HTERT RPE-1 (cell line): Measurements from ENCODE around the gene RALGPS1.

ENCODE experiments used
- in situ Hi-C: fragments of 300-500 bp; cut with MboI; formaldehyde crosslinking; loops from 4 replicates; pipeline ENCODE4 v1.14.3; 2020; ENCODE audit warnings: low sequenced_read_pairs

Gene RALGPS1

GRCh38 chr9:126906091-126906490, 8.5 kb upstream of the RALGPS1 start:
- in situ Hi-C loops = no loop called here

- in situ Hi-C loops = no loop called here
These were observed 7.5 kb upstream of the RALGPS1 start for GRCh38 chr9:126907058-126907457.

GRCh38 chr9:126915281-126915816, 767 bp downstream of the RALGPS1 start:
- in situ Hi-C loops = no loop called here

- in situ Hi-C loops = no loop called here
These were observed 1.4 kb downstream of the RALGPS1 start for GRCh38 chr9:126915846-126916543.

- in situ Hi-C loops = no loop called here
These were observed 2.3 kb downstream of the RALGPS1 start for GRCh38 chr9:126916909-126917308.

GRCh38 chr9:126919193-126919592, 4.6 kb downstream of the RALGPS1 start:
- in situ Hi-C loops = no loop called here

GRCh38 chr9:126925876-126926275, 11.3 kb downstream of the RALGPS1 start:
- in situ Hi-C loops = no loop called here

- in situ Hi-C loops = no loop called here
These were observed 11.8 kb downstream of the RALGPS1 start for GRCh38 chr9:126926364-126926763.

GRCh38 chr9:126927419-126927818, 12.8 kb downstream of the RALGPS1 start:
- in situ Hi-C loops = no loop called here

- in situ Hi-C loops = no loop called here
These were observed 18.3 kb downstream of the RALGPS1 start for GRCh38 chr9:126932871-126933321.

GRCh38 chr9:126933334-126933980, 18.9 kb downstream of the RALGPS1 start:
- in situ Hi-C loops = no loop called here

GRCh38 chr9:126934441-126934840, 19.9 kb downstream of the RALGPS1 start:
- in situ Hi-C loops = no loop called here

- in situ Hi-C loops = no loop called here
These were observed 21.0 kb downstream of the RALGPS1 start for GRCh38 chr9:126935630-126936029.

GRCh38 chr9:126937444-126937843, 22.9 kb downstream of the RALGPS1 start:
- in situ Hi-C loops = no loop called here

GRCh38 chr9:126938327-126938726, 23.7 kb downstream of the RALGPS1 start:
- in situ Hi-C loops = no loop called here

- in situ Hi-C loops = no loop called here
These were observed 25.2 kb downstream of the RALGPS1 start for GRCh38 chr9:126939821-126940221.

- in situ Hi-C loops = no loop called here
These were observed 27.8 kb downstream of the RALGPS1 start for GRCh38 chr9:126942399-126942798.

- in situ Hi-C loops = no loop called here
These were observed 31.1 kb downstream of the RALGPS1 start for GRCh38 chr9:126945682-126946081.

- in situ Hi-C loops = no loop called here
These were observed 32.9 kb downstream of the RALGPS1 start for GRCh38 chr9:126947529-126947928.

GRCh38 chr9:126952205-126952977, 37.8 kb downstream of the RALGPS1 start:
- in situ Hi-C loops = no loop called here

GRCh38 chr9:126953041-126953809, 38.6 kb downstream of the RALGPS1 start:
- in situ Hi-C loops = no loop called here
